B cell (primary cell): ENCODE data around the gene DBF4B. TPM values are rescaled to one million over a fixed set of nuclear protein-coding genes. Genes with fewer than 3 reads are reported as not detected.

ENCODE experiments used
- ATAC-seq: fragments of 200-7000 bp; cut with Tn5 transposase; one replicate; pipeline ENCODE4 v1.10.0; 2021; ENCODE audit warnings: low read depth, mild to moderate bottlenecking, moderate number of reproducible peaks, moderate library complexity
- CTCF ChIA-PET: fragments of 350-600 bp; sonication (Branson Sonifier 250); formaldehyde crosslinking; loops from one replicate; lab custom pipeline; 2021; ENCODE audit warnings: antibody characterized with exemption, inconsistent platforms; lab: Charles Lee
- POLR2A ChIA-PET: fragments of 350-600 bp; sonication (Branson Sonifier 250); formaldehyde crosslinking; loops from one replicate; lab custom pipeline; 2021; ENCODE audit warnings: antibody characterized with exemption; lab: Charles Lee
- DNase-seq: peaks from one replicate; pipeline ENCODE4 v3.0.0; 2013
- H2AFZ ChIP-seq: 2 replicates; pipeline ENCODE4 v1.6.1; 2012; ENCODE audit warnings: mild to moderate bottlenecking, low read depth, low read length; ENCODE audit not compliant: insufficient read depth, poor library complexity, severe bottlenecking
- H3K27ac ChIP-seq, 2 donors: 1 replicate in 1 of 2; 2 replicates in 1 of 2; pipeline ENCODE4 v1.5.1; 2012 to 2013; ENCODE audit warnings: low read length in 2 of 2, mild to moderate bottlenecking in 2 of 2, moderate library complexity in 1 of 2
- H3K27me3 ChIP-seq, 4 experiments: fragments of 200-600 bp in 1 of 4; sonication (generic) in 1 of 4; replicated peaks in 1 of 4; 1 replicate in 2 of 4; 2 replicates in 2 of 4; pipeline versions ENCODE4 v1.6.1 to v1.7.0; 2013 to 2016; ENCODE audit warnings: low read length in 3 of 4, mild to moderate bottlenecking in 2 of 4, mixed read lengths in 1 of 4, moderate library complexity in 1 of 4; ENCODE audit not compliant: insufficient read depth in 4 of 4, control insufficient read depth in 3 of 4; ENCODE audit errors: control extremely low read depth in 1 of 4
- H3K36me3 ChIP-seq, 2 experiments: replicated peaks in 1 of 2; 1 replicate in 1 of 2; 2 replicates in 1 of 2; pipeline versions ENCODE4 v1.6.1 to v1.7.1; 2013; ENCODE audit warnings: low read length in 1 of 2; ENCODE audit not compliant: insufficient read depth in 2 of 2, control insufficient read depth in 1 of 2; ENCODE audit errors: control extremely low read depth in 1 of 2, extremely low read depth in 1 of 2
- H3K4me1 ChIP-seq, 2 donors: fragments of 200-600 bp in 1 of 2; sonication (generic) in 1 of 2; 1 replicate in 1 of 2; 2 replicates in 1 of 2; pipeline versions ENCODE4 v1.5.1 to v1.6.1; 2013 to 2017; ENCODE audit warnings: low read length in 2 of 2; ENCODE audit not compliant: control insufficient read depth in 2 of 2, insufficient read depth in 2 of 2
- H3K4me2 ChIP-seq: replicated peaks from 2 replicates; pipeline ENCODE3; 2012; ENCODE audit warnings: mild to moderate bottlenecking, low read depth, low read length; ENCODE audit not compliant: poor library complexity, severe bottlenecking
- H3K4me3 ChIP-seq, 5 experiments: fragments of 200-600 bp in 1 of 5; sonication (generic) in 1 of 5; 1 replicate in 3 of 5; 2 replicates in 2 of 5; pipeline versions ENCODE4 v1.5.1 to v1.7.0; 2011 to 2016; ENCODE audit warnings: low read length in 4 of 5, mild to moderate bottlenecking in 4 of 5, low read depth in 2 of 5, control low read depth in 1 of 5, moderate library complexity in 1 of 5; ENCODE audit not compliant: insufficient read depth in 1 of 5; ENCODE audit errors: control extremely low read depth in 1 of 5, extremely low read depth in 1 of 5
- H3K79me2 ChIP-seq: fragments of 200-600 bp; sonication (generic); one replicate; pipeline ENCODE4 v1.6.0; 2016; ENCODE audit warnings: low read length; ENCODE audit not compliant: control insufficient read depth, insufficient read depth
- H3K9ac ChIP-seq: fragments of 200-600 bp; sonication (generic); 2 replicates; pipeline ENCODE4 v1.6.1; 2017; ENCODE audit warnings: mild to moderate bottlenecking, low read length, moderate library complexity
- H3K9me3 ChIP-seq, 3 donors: one replicate each; pipeline versions ENCODE4 v1.6.1 to v1.7.1; 2013; ENCODE audit warnings: low read length in 2 of 3; ENCODE audit not compliant: control insufficient read depth in 2 of 3, insufficient read depth in 1 of 3; ENCODE audit errors: control extremely low read depth in 1 of 3
- H4K20me1 ChIP-seq: 2 replicates; pipeline ENCODE4 v1.6.0; 2012; ENCODE audit warnings: mild to moderate bottlenecking, low read length; ENCODE audit not compliant: insufficient read depth, control insufficient read depth, poor library complexity, severe bottlenecking
- H3K27ac Mint-ChIP-seq: one replicate; pipeline ENCODE4 v1.8.0; 2021; ENCODE audit warnings: mixed read lengths
- H3K27me3 Mint-ChIP-seq: one replicate; pipeline ENCODE4 v1.8.0; 2021; ENCODE audit warnings: mixed read lengths
- H3K4me1 Mint-ChIP-seq: one replicate; pipeline ENCODE4 v1.8.0; 2021; ENCODE audit warnings: mixed read lengths
- H3K4me3 Mint-ChIP-seq: one replicate; pipeline ENCODE4 v1.8.0; 2021; ENCODE audit warnings: mixed read lengths
- H3K9me3 Mint-ChIP-seq: one replicate; pipeline ENCODE4 v1.8.0; 2022; ENCODE audit warnings: mixed read lengths; ENCODE audit not compliant: insufficient read depth
- CTCF ChIP-seq: fragments of 200-600 bp; IDR thresholded peaks from one replicate; pipeline ENCODE4 v1.8.0; 2022; ENCODE audit warnings: antibody characterized with exemption, mild to moderate bottlenecking
- EZH2 ChIP-seq: IDR thresholded peaks from 2 replicates; pipeline ENCODE4 v1.6.1; 2012; ENCODE audit warnings: borderline replicate concordance, low read depth, mild to moderate bottlenecking, moderate library complexity, low read length; ENCODE audit not compliant: insufficient read depth, poor library complexity, severe bottlenecking
- WGBS: methylation state at CpG from one replicate; pipeline ENCODE4 v1.1.5; 2013; ENCODE audit warnings: missing lambda C conversion rate; ENCODE audit not compliant: insufficient coverage; 5-methylcytosine and 5-hydroxymethylcytosine counted together
- intact Hi-C: fragments of 100-400 bp; cut with micrococcal nuclease; formaldehyde crosslinking; loops from one replicate; pipeline ENCODE4 v1.10.0; 2022
- polyA plus RNA-seq: library from polyadenylated mRNA; depleted of rRNA; stranded (reverse); fragments of >200 nt; gene quantifications from 2 replicates; pipeline ENCODE4 v1.2.3, GENCODE V29; 2012
- total RNA-seq, 2 donors: library from RNA; stranded (reverse); fragments of 120-200 nt in 1 of 2; gene quantifications; 1 replicate in 1 of 2; 2 replicates in 1 of 2; pipeline versions ENCODE4 v1.2.3 to v1.2.4, GENCODE V29; 2013 to 2022

Gene DBF4B
- total and polyA plus RNA-seq, 2 donors (not counting 1 experiment from before 2014, with no cell fraction given): 10.9 to 15.9 TPM

GRCh38 chr17:44749980-44750318 lies 41.5 kb downstream of the DBF4B start:
- no peaks in the 10 kb centered on the region for H3K9me3 Mint-ChIP-seq
- H3K79me2 ChIP-seq: no peaks in the 10 kb centered on the region
- no peak for DNase-seq
- H3K36me3 ChIP-seq: peaks cover 0 to 9% of the 10 kb centered on the region in 2 experiments
- peaks cover 3% of the 10 kb centered on the region for H3K27me3 Mint-ChIP-seq
- no peaks in the 10 kb centered on the region for H4K20me1 ChIP-seq
- H3K4me2 ChIP-seq: no peak overlapping the region
- no peak overlapping the region for H3K27ac ChIP-seq
- WGBS: 93% methylated on average over 8 of the region's 9 CpGs
- ATAC-seq: no peak
- H3K27ac Mint-ChIP-seq: no peak overlapping the region
- no peak for TF ChIP-seq EZH2
- no peak for TF ChIP-seq CTCF
- H3K9ac ChIP-seq: no peak overlapping the region
- intact Hi-C loops: no loop called here
- H3K4me1 ChIP-seq: no peaks in the 10 kb centered on the region
- H3K4me3 ChIP-seq: no peak overlapping the region
- H2AFZ ChIP-seq: no peak overlapping the region
- CTCF ChIA-PET: no interaction called here
- POLR2A ChIA-PET: no interaction called here
- no peaks in the 10 kb centered on the region for H3K9me3 ChIP-seq
- no peaks in the 10 kb centered on the region for H3K4me1 Mint-ChIP-seq
- H3K4me3 Mint-ChIP-seq: no peak overlapping the region
- H3K27me3 ChIP-seq: no peaks in the 10 kb centered on the region

GRCh38 chr17:44751331-44751730 lies 42.9 kb downstream of the DBF4B start:
- no peak overlapping the region for H3K27ac Mint-ChIP-seq
- Histone ChIP-seq H3K4me1 (no peaks in the 10 kb centered on the region), H3K27ac (no peak overlapping the region), H3K36me3 (peaks cover 0 to 9% of the 10 kb centered on the region in 2 experiments), H4K20me1 (no peaks in the 10 kb centered on the region), H3K27me3 (peaks cover 0 to 2% (median 0%) of the 10 kb centered on the region in 4 experiments), H3K4me3 (no peak overlapping the region), H3K79me2 (no peaks in the 10 kb centered on the region), H3K9ac (no peak overlapping the region), H2AFZ (no peak overlapping the region), H3K9me3 (no peaks in the 10 kb centered on the region), H3K4me2 (no peak overlapping the region)
- H3K27me3 Mint-ChIP-seq: peaks cover 3% of the 10 kb centered on the region
- ATAC-seq (no peak), DNase-seq (no peak)
- intact Hi-C loops: no loop called here
- POLR2A ChIA-PET: no interaction called here
- no peaks in the 10 kb centered on the region for H3K9me3 Mint-ChIP-seq
- CTCF ChIA-PET: no interaction called here
- TF ChIP-seq CTCF (no peak), EZH2 (no peak)
- no peak overlapping the region for H3K4me3 Mint-ChIP-seq
- H3K4me1 Mint-ChIP-seq: no peaks in the 10 kb centered on the region
- WGBS: 97% methylated on average over 7 of the region's 7 CpGs
